GM19035 (cell line): ENCODE measurements around the gene BCAN.

ENCODE experiments used
- ATAC-seq: cut with Tn5 transposase; IDR thresholded peaks from one replicate; pipeline ENCODE4 v1.9.1; 2021; ENCODE audit not compliant: unreplicated experiment

The BCAN gene

DNA sequence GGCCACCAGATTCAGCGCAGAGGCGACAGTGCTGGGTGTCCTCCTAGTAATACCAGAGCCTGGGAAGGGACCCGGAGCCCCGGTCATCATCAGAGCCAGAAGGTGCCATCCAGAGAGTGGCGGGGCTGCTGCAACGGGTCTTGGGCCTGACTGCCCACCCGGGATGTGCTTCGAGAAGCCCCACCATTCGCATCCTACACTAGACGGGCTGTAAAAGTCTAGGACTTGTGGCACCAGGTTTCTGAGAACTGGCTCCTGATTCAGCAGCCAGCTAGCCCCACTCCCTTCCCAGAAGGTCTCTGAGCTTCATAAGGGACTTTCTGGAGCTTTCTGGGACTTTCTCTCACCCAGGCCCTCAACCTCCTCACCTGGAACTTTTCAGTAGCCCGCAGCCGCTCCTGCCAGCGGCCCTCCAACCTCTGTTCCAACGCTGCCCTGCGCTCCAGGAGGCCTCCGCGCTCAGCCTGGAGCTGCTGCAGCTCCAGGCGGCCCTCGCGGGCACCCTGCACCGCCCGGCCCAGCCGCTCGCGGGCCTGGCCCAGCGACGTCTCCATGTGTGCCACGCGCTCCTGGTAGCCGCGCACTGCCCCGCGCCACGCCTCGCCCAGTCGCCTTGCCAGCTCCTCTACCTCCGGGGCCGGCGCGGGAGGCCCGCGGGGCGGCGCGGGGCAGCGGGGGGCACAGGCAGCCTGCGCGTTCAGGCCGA, 34.4 kb downstream of the BCAN start:
- no peak for ATAC-seq

DNA sequence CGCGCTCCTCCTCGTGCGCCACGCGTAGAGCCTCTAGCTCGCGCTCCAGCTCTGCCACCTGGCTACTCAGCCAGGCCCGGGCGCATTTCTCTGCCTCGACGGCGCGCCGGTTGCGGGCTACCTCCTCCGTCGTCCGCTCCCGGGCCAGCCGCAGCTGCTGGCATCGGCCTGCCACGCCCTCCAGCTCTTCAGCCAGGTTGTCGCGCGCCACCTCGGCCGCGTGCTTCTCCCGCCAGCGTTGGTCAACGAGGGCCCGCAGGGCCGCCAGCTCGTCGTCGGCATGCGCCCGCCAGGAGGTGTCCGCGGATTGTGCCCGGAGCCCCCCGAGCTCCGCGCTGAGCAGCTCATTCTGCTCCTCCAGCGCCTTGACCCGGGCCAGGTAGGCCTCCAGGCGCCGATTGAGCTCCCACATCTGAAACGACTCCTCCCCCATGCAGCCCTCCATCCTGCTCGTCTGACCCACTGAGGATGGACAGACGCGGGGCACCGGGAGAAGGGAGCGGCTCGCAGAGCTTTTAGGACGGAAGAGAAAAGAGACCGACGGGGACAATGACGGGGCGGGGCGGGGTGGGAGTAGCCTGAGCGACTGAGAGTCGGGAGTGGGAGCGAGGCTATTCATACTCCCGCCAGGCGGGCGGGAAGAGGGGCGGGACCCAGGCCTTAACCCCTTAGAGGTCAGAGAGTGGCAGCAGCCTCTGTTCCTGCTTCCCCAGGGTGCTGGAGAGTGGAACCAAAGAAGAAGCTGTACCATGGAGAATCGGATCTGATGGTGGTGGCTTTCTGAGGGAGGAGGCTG, 35.1 kb downstream of the BCAN start, which contains the start of gene NES:
NES (minus strand) TSS at position 588 of the 796 bp plus-strand sequence; CDS start at position 445, 143 bp downstream.
- no peak for ATAC-seq

DNA sequence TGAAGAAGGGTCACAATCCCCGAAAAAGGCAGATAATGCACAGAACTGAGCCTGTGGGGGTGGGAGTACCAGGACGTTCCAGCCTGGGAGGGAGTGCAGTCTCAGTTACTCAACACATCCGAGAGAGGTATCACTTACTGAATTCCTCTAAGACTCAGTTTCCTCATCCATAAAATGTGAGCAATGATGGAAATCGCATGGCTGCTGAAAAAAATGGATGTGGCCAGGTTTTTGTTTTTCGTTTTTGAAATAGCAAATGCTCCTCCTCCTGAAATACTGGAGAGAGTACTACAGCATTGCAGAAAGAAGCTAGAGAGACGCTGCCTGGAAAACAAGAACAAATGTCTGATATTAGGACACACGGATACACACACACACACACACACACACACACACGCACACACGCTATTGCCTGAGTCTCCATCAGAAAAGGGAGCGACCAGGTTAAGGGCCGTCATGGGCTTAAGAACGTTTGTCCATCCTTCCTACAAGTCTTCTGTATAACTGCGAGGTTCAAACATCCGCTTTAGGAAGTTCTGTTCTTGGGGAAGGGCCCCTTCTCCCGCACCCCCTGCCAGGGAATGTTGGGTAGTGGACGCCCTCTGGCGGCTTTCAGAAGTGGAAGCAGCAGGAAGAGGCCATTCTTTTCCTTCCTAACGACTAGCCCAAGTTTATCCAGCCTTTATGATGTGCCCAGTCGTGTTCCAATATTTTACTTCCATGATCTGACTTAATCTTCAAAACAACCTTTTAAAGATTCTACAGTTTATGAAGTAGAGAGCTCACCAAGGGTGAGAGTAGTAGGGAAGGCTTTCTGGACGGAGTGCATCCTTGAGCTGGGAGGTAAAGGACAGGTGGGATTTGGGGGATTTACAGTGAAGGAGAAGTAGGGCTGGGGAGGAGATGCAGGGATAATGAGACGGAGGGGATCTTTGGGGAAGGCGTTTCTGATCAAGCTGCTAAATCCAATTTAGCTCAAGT, 36.0 kb downstream of the BCAN start:
- no peak for ATAC-seq

DNA sequence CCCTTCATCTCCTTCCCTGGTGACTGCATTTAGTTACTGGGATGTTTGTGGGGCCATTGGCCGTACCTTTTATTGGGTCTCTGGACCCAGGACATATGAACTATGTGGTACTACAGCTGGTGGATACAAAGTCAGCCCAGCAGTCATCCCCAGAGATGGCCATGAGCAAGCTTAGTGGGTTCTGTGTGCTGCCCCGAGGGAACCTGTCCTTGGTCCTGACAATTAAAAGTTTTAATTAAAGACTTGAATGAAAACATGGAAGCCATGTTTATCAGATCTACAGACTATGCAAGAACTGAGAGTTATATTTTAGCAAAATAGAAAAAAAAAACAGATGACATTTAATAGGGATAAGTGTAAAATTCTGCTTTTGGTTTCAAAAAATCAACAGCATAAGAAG, 38.1 kb downstream of the BCAN start:
- no peak for ATAC-seq

DNA sequence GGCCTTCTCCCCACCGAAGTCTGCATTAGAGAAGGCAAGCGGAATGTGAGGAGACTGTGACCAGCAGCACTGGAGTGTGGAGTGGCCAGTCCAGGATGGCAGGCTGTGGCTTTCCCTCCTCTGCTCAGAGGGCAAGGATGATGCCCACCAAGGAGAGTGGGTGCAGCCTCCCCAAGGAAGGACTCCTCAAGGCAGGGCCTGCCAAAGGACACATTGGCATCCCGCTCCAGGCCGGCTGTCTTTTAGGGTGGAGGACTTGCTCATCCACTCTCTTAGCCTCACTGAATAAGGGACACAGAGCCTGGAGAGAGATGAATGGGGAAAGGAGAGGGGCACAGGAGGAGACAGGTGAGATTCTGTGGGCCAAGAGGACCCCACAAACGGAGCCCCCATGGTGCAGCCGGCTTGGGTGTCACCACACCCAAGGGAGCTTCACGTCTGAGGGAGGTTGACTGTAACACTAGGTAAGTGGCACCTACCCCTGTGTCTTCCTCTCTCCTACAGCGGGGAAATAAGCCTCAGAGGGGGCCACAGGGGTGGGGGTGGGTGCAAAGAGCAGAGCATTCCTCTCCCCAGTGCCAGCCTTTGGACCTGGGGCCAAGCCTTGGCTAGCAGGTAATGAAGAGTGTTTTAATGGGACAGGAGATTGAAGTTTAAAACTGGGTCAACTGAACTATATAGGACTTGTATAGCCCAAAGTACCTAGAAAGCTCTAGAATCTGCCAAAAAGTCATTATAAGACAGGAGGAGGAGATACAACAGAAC, 39.5 kb downstream of the BCAN start:
- ATAC-seq = no peak

DNA sequence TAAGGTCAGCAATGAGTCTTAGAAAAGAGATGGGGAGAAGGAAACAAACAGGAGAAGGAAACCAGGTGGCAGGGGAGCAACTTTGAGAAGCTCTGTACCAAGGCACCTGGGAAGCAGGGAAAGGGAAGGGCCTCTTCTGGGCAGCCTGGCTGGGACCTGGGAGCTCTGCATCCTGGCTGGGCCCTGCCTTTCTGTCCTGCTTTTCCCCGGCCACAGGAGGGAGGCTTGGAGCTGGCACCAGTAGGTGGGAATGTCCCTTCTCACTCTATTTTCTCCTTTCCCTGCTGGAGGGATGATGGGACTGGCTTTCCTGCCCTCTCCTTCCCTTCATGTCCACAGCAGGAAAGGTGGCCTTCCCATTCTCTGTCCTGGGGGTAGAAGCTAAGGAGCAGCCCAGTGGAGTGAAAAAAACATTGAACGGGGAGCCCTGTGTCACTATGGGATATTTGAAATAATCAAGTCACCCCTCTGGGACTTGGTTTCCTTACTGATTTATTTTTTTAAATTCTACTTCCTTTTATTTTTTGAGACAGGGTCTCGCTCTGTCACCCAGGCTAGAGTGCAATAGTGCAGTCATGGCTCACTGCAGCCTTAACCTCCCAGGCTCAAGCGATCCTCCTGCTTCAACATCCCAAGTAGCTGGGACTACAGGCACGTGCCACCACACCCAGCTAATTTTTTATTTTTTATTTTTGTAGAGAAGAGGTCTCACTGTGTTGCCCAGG, 40.4 kb downstream of the BCAN start:
- ATAC-seq = no peak

DNA sequence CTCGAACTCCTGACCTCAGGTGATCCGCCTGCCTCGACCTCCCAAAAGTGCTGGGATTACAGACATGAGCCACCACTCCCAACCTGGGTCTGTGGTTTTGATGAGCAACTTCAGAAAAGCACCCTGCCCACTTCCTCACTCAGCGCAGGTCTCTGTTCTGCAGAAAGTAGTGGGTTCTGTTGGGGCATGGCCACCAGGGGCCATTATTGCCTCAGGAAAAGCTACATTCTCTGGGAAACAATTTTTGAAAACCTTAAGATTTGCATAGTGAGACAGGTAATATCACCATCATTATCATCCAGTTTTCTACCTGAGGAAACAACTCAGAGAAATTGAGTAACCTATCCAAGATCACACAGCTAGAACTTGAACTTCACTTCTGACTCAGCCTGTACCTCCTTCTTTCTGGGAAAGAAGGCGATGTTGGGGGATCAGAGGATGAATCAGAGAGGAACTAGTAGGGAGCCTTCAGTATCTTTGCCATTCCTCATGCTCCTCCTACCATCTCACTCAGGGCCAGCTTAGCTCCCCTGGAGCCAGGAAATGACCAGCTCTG, 42.4 kb downstream of the BCAN start:
- ATAC-seq = no peak

DNA sequence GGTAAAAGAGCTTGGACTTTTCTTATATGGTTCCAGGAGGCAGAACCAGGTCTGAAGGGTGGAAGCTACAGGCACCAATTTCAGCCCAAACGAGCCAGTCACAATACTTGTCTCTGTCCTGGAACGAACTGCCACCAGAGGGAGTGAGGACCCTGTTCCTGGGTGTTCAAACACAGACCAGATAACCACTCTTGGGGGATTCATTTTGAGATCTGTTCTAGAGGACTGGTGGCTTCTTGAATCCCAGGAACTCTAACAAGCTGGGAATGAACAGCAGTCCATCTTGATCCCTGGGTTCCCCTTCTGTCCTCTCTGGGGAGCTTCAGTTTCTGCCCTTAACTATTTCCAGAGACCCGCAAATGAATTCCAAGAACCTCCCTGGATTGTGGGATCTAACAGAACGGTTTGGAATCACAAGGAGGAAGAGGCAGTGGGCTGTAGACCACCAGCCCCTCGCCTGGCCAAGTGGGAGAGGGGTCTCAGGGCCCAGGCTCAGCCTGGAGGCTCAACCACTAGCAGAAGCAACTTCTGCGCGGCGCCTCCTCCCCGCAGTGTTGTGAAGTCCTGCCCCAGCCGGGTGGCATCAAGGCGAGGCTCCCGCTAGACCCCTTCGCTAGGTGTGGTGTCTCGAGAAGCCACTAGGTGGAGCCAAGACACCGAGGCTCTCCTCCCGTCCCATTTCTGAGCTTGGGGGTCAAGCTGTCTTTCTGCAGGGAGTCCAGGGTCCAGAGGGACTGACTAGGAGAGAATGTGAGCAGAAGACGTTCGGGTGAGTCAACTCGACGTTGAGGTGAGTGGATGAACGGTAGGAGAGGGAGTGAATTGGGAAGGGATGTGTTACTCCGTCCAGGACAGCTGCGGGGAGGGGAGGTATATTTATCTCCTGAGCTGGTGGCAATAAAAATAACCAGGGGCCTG, 47.4 kb downstream of the BCAN start:
- no peak for ATAC-seq

DNA sequence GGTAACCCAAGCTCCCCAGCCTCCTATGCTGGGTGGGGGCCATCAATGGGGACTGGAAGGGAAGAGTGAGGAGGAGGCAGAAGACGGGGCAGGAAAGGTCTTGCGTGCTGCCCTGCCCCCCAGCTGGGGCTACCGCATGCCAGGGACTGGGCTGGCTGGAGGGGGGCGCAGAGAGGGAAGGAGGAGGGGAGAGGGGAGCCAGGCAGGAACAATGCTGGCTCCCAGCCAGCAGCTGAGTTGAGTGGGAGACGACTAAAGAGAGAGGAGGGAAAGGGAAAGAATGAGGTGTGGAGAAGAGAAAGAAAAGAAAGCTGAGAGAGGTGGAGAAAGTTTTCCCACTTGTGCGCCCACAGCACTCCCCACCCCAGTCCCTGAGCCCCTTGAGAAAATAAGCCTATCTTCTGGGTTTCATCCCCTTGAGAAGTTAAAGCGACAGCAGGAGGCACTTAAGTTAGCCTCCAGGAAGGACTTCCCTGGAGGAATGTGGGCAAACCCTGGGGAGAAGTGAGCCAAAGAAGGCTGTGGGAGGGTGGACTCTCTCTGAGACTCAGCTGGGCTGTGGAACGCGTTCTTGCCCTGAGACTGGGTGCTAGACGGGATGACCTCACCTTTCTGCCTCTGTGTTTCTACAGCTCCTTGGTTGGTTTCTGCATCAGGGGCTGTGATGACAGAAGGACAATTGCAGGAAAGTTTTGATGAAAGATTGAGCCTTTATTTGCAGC, 48.2 kb downstream of the BCAN start:
- ATAC-seq = no peak

DNA sequence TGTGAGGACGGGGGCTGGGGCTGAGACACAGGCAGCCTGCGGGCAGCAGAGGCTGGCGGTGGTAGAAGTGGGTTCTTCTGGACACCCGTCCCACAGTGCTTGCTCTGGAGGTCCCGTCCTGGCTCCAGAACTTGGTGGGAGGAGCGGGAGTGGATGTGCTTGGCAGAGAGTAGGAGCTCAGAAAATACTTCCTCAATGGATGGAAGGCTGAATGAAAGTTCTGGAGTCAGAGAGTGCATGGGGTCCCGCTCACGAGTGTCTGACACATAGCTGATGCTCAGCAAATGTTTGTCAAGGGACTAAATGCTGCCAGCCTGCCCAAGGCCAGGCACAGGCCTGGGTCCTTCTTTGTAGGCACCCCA, 48.7 kb downstream of the BCAN start:
- no peak for ATAC-seq

DNA sequence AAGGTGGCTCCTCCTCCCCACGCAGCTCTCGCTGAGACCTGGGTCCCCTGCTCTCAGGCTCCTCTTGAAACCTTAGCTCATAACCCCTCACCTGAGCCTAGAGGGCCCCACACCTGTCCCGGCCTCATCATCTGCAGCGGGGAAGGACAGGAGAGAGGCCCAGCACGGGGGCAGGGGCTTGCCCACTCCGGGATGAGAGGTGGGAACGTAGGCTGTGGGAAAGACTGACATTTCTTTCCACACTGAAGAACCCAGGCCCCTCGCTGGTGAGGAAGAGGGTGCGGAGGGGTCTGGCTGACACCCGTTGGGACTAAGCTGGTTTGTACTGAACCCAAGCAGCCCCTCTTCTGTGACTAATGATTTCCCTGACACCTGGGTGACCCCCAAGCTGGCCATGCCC, 49.3 kb downstream of the BCAN start:
- no peak for ATAC-seq

DNA sequence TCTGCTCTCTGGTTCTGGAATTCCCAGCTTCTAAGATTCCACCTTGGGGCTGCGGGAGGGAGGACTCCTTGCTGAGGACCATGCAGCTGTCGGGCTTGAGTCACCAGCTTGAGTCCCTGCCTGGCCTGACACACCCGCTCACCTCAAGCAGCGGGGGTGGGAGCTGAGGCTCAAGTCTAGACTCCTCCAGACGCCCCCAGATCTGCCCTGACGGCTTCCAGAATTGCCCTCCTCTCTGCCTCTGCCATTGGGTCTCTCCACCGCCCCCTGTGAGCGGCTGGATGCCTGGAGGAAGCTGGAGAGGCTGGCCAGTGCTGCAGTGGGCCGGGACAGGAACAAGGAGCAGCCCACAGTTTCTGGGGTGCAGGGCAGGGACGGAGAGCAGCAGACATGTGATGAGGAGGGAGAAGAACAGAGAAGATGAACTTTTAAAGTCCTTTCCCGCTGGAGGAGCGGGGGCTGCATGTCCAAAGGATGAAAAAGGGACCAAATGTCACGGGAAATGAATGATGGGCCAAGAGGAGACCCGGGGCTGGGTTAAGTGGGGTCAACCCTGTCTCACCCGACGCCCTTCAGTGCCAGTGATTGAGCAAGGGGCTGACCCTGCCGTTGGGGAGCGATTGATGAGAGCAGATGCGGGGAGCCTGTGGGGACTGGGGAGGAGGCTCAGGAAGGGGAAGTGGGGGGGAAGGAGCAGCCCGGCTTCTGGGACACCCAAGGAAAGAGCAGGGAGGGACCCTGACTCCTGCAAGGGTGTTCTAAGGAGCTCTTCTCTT, 49.9 kb downstream of the BCAN start:
- no peak for ATAC-seq

DNA sequence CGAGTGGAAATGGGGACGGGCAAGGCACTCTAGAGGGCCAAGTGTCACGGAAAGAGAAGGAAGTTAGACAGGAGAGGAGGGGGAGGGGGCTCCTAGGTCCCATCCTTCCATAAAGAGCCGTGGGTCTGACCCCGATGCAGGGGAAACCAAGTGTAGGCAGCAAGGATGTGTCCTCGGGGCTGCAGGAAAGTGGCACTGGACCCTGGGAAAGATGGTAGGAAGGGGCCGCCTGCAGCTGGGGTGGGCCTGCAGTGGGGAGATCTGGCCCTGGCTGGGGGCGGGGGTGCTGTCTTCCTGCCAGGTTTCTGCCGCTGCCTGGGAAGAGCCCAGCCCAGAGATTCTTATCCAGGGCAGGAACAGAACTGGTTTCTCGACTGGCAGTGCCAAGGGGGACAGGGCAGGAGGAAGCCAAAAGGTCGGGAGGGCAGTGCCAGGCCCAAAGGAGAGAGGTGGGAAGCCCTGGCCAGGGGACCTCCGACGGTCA, 50.6 kb downstream of the BCAN start:
- no peak for ATAC-seq

DNA sequence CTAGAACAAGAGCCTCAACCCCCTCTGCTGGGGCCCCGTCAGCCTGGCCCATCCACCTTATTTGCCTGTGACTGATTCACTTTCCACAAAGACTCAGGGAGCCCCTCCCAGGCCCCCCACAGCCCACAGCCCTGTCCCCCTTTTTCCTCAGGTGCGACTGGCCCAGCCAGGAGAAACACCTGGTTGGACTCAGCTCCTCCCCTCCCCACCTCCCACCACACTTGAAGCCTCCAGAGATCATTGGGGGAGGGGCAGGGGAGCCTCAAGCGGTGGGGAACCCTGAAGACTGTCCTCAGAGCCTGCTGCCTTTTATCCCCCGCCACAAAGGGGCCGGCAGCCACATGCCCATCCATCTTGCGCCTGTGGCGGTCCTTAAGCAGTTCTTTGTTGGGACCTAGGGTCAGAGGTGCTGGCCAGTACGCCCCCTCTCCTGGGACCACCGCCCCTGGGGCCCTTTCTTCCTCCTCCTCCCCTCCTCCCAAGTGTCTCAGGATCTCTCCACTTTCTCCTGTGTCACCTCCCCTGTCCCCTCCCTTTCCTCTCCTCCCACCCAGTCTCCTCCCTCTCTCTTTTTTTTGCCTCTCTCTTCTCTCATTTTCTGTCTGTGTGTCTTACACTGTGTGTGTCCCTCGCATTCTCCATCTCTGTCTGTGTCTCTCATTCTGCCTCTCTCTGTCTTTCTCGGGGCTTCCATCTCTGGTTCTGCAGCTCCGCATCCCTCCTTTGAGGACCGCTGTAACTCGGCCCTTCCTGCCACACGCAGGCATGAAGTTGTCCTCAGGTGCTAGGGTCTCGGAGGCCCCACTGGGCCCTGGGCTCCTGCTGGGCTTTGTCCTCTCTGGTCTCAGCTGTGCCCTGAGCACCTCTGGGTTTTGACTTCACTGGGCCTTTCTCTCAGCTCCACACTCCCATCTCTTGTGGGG, 51.3 kb downstream of the BCAN start:
- no peak for ATAC-seq

DNA sequence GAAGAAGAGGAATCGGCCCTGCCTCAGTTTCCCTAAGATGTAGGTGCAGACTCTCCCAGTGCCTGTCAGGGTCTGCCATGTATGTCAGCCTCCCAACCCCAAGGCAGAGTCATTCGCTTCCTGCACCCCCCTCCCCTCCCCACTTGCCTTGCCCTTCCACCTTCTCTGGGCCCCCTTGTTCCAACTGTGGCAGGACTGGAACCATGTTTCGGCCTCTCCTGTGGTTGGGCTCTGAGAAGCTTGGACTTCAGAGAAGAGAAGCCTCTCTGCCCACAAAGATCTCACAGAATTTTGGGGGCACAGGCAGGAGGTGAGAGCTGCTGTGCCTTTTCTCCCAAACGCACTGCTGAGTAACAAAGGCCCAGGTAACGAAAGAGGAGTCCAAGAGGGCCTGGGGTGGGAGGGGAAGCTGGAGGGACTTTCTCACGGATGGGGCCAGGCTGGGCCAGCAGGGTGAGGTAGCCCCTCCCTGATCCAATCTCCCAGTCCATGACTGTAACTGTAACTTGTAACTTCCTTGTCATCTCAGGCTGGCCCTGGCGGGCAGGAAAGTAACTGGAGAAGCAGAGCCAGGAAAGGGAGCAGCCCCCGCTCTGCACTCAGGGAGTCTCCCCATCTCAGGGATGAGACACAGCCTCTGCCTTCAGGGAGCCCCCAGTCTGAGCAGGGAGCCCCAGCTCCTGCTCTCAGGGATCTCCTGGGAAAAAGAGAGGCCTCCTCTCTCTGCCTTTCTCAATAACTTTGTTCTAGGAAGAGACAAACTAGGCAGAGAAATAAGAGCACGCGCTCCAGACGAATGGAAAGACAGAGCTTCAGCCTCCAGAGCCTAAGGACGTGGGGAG, 52.2 kb downstream of the BCAN start:
- ATAC-seq = no peak
